HG03025 (cell line): ENCODE data around the gene SHISA8.

Experiments
- ATAC-seq: cut with Tn5 transposase; IDR thresholded peaks from one replicate; pipeline ENCODE4 v1.9.1; 2021; ENCODE audit warnings: mild to moderate bottlenecking, moderate library complexity; ENCODE audit not compliant: unreplicated experiment, low FRiP score

Gene SHISA8

DNA sequence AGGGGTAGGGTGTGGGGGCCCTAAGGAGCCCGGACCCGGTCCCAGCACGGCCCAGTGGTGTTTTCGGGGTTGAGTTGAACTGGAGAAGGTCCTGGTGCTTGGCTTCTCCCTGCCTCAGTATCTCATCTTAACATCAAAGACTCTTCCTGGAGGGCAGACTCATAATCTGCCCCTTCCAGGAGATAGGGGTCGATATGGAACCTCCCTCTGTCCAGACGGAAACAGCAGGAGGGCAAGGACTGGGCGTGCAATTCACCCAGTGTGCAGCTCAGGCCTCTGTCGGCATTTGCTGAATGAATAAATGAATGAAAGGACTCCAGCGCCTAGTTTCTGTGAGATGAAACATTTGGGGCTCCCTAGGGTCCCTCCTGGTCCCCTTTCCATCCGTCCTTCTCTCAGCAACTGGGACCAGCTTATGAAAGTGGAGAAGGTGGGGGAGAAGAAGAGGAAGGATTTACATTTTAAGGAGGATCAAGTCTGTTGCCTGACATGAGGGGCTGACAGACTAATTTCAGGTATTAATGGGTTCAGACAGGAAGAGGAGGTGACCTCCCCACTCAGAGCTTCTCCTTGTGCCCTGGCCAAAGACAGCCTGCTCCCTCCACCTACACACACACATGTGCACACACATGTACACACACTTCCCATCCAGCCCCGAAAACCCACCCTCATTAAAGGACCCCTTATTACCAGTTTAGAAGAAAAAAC lies 1.1 kb upstream of the SHISA8 start:
- no peak for ATAC-seq

DNA sequence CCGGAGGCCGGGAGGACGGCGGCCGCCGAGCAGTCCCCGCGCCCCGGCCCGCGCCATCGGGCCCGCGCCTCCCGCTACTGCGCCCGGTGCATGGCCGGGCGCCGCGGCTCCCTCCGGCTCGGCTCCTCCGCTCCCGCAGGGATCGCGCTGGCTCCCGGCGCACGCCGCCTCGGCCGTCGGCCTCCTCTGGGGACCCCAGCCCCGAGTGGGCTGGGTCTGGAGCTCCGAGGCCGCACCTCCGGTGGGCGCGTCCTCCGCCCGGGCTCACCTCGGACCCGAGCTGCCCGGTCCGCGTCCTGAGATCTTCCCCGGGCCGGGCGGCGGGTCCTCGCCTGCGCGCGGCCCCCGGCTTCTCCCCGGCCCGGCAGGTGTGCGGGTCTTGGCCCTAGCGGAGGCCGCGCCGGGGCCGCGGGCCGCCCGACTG lies 251 bp downstream of the SHISA8 start:
- ATAC-seq: no peak

DNA sequence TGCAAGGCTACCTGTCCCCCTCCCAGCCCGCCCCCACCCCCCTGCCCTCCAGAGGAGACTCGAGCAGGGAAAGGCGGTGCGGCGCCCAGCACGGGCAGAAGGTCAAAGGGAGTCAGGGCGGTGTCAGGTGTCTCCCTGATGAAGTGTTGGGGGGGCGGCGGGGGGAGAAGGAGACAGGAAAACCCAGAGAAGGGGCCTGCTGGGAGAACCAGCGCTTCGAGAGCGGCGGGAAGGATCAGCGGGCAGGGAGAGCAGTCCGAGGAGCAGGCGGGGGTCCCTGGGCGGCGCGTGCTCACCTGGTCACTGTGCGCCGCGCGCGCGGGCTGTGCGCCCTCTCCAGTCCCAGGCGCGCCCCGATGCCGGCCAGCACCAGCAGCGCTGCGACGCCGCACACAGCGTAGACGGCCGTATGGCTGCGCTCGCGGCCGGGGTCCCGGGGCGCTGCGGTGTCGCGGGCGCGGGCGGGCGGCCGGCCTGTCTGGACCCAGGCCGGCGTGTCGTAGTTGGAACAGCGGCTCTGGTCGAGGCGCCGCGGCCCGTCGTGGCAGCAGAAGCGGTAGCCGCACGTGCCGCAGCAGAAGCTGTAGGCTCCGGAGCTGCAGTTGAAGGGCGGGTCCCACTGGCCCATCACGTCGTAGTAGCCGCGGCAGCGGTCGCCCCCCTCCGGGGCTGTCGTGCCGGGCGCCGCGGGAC lies 886 bp downstream of the SHISA8 start:
- no peak for ATAC-seq

DNA sequence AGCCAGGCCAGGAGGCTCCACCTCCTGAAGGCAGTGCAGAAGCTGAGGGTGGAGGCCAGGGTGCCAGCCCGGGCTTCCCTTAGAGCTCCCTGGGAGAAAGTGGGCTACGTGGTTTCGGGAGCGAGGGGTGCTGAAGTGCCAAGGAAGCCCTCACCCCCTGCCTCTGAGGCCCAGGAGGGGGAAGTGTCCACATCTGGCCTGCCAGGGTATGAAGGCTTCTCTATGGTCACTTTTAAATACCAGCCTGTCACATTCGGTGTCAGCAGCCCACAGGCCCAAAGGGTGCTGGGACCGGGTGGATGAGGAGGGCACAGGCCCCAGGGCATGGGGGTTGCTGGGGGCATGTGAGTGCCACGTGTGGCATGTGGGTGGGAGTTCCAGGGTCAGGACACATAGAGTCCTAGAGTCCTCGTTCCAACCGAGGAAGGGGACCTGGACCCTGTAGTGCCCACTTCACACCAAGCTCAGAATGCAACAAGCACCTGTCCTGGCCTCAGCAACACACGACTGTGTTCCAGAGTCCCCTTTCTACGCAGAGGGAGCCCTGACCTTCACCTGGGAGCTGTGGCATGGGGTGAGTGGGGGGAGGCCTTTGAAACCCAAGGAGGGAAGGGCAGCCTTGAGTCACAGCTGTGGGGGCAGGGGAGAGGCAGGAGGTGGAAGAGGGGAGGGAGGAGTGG lies 1.7 kb downstream of the SHISA8 start:
- no peak for ATAC-seq

DNA sequence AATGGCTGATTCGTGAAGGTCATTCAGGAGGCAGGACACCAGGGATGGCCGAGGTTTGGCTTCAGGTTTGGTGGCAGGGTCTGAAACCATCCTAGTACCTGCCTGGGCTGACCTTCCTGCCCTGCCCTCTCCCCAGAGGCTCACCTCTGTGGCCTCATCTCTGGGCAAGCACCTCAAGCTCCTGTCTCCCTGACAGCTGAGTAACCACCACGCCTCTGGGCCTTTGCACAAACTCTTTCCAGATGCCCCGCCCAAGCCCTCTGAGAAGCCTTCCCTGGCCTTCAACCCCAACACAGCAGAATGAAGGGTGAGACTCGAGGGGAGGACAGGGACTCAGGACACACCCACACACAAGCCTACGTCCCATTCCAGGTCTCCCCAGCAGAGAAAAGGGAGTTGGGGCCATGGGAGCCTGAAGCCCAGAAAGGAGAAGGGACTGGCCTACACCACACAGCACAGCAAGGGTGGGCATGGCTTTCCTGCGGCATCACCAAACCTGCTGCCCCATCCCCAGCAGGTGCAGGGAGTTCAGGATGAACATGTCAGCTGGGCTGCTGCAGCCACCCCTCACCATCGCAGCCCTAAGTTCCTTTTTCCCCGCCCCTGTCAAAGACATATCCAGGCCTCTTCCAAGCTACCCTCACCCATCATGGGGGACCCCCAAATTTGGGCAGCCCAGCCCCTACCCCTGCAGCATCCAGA lies 2.4 kb downstream of the SHISA8 start:
- ATAC-seq: no peak

DNA sequence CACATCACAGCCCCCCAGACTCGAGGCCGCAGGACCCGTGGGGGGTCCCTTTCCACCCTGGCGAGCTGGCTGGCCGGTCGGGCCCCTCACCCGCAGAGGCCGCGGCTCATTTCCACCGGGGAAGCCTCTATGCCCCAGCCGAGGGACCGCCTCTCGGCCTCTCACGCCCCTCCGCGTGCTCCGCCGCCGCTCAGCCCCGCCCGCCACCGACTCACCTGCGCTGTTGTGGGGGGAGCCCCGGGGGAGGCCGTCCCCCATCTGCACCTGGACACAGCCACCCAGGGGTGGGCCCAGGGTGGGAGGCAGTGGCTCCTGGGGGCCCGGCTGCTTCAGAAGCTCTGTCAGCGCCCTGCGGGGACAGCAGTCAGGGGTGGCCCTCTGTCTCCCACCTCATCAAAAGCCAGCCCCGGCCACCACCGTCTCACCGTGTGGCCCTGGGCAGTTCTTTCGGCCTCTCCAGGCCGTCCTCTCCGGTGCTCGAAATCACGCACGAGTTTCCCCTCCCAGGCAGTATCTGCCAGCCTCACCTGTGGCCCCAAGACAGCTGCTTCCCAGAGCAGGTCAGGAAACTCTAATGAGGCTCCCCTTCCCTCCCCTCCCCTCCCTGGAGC lies 3.8 kb downstream of the SHISA8 start:
- ATAC-seq: no peak

DNA sequence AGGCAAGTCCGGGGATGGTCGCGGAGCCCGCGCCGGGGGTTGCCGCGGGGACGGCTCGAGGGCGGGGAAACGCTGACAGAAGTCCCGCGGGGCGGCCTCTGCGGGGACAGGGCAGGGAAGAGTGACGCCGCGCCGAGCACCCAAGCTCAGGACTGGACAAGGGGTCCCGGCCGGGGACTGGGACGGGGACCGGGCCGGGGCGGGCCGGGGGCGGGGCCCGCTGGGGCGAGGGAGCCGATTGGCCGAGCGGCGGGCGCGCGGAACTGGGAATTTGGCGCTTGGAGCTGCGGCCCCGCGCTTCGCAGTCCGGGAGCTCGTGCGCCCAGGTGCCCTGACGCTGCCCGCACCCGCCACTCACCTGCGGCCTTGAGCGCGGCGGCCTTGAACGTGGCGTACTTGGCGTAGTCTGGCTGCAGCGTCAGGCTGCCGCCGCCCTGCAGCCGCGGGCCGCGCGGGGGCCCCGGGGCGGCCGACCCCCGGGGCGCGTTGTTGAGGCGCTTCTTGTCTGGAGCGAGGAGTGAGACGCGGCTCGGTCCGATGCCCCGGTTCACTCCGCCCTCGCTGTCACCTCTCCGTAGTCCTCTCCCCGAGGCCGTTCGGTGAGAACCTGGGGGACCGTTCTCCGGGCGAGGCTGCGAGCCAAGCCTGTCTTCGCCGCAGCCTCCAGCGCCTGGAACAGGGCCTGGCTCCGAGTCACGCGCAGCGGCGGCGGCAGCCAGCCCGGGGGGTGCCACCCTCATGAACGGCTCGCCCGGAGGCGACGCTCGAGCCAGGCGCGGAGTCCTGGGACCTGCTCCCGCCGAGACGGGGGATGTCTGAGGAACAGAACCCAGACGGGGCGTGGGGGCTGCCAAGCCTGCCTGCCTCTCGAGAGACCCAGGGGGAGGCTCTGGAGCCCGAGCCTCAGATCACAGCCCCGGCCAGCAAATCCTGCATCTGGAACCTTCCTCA lies 4.5 kb downstream of the SHISA8 start:
- ATAC-seq: no peak

DNA sequence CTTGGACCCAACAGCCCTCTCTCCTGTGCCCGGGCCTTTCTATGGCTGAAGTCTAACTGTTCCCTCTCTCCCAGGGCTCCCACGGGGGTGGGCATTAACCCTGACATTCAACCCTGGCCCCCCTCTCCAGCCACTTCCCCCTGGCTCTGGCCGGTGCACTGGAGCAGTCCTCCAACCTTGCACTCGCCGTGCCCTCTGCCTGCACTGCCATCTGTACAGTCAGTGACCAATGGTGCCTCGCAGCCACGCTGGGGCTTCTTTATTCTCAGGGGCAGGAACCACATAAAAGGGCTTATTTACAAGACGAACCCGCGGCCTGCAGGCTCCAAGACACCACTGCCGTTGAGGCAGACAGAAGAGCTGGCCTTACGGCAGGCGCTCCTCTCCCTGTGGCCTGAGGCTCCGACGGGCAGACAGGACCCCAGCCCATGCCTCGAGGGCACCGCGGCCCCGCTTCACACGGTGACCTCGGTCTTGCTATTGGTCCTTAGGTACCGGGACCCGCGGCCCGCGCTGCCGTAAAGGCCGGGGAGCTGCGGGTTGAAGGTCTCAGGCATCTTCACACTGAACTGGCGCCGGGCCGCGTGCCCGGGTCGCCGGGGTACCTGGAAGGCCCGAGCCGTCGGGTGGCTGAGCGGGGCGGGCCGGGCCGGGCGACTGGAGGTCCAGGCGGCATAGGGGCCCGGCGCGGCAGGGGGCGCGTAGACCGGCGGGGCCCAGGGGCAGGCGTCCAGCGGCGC lies 5.4 kb downstream of the SHISA8 start:
- no peak for ATAC-seq

DNA sequence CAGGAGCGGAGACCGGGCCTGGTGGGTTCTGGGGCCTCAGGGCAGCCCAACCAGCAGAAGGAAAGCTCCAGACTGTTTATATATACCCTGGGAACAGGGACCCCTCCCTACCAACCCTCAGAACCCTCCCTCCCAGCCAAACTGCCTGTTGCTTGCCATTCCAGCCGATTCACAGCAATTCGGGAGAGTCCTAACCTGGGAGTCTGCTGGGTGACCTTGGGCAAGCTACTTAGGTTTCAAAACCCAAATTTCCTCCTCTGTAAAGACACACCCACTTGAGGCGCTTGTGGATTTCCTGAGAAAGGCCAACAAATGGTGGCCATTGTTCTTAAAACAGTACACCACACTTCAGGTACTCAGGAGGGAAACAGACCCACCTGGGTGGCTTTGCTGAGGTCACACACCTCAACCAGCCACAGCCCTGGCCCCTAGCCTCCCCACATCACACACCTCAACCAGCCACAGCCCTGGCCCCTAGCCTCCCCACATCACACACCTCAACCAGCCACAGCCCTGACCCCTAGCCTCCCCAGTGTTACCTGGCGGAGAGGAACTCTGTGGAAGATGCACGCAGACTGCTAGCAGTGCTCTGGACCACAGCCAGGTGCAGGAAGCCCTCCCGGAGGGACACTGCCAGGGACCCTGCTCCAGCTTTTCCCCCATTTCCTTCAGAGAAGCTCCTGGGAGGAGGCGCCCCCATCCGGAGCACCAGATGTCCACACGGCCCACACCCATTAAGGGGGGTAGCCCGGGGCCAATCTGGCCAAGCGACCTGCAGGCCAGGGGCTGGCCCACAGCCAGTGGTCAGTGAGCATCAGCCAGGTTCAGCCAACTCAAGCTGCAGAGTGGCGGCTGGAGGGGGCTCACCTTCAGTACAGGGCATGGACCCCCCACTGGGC lies 6.2 kb downstream of the SHISA8 start:
- ATAC-seq: no peak

DNA sequence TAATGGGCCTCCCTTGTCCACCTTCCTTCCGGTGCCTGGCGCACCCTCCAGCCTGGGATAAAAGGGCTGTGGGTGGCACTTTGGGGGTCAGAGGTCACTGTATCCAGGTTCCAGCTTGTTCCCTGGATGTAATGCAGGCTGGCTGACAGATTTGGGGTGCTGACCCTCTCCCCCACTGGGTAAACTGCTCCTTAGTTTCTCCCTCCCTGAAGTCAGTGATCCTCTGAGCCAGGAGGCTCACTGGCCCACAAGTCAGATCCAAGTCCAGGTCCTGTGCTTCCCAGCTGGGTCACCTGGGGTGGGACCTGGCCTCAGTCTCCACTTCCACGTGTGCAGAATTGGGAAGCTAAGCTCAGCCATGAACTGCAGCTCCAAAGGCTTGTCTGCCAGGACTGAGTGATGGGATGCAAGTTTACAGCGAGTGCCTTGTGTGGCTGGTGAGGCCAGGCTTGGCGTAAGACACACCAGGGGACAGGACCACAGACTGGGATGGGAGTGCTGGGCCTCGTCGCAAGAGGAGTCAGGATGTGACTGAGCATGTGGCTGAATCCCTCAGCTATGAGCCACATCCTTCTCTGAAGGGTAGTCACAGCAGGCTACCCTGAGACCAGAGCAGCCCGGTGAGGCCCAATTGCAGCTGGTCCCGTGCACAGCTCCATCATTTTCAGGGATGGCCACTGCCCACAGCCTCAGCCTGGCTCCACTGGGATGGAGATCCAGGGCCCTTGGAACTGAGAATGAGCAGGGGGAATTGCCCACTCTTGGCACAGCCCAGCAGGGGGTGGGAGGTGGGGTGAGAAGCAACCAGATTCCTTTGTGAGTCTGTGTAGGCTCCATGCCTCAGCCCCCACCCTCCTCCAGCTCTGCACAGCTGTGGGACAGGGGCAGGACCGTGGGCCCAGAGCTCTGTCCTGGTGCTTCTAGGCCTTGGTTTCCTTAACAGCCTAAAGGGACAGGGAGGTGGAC lies 7.2 kb downstream of the SHISA8 start:
- ATAC-seq: no peak

DNA sequence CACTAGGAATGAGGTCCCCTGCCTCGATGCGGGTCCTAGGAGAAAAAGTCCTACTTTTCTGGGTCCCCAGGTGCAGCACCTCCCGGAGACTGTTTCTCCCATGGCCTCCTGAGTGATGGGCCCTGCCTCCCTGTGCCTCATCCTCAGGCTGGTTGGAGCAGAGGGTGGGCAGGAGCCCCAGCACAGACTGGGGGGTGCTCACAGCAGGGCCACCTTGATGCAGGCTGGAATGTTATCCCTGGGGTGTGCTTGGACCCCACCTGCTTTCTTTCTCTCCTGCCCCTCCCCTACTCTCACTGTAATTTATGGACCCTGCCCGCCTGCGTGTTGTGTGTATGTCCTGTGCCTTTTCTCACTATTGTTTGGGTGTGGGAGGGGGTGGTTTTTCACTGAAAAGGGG lies 8.1 kb downstream of the SHISA8 start:
- no peak for ATAC-seq

DNA sequence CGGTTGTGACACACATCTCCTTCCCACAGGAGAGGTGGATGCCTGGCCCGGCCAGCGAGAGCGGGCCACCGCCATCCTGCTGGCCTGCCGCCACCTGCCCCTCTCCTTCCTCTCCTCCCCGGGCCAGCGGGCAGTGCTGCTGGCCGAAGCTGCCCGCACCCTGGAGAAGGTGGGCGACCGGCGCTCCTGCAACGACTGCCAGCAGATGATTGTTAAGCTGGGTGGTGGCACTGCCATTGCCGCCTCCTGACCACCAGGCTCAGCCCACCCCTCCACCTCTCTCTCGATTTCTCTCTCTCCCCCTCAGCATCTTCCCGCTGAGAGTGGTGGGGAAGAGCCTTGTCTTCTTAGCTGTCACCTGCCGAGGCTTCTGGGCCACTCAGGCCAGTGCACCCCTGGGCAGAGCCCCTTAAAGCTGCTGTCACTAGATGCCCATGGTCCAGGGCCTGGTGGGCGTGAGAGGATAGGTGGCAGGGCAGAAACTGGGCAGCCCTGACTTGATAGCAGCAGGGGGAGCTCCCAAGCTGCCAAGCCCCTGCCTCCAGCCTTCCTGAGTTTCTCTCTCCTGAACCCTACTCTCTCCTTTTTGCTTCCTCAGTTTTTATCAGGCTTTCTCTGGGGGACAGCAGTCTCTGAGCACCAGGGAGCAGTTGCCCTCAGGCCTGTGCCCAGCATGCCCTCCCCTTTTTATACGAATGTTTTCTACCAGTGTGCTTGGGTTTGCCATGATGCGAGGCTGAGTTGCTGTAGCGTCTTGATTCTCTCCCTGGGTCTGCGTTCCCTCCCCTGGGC lies 9.3 kb downstream of the SHISA8 start:
- no peak for ATAC-seq

DNA sequence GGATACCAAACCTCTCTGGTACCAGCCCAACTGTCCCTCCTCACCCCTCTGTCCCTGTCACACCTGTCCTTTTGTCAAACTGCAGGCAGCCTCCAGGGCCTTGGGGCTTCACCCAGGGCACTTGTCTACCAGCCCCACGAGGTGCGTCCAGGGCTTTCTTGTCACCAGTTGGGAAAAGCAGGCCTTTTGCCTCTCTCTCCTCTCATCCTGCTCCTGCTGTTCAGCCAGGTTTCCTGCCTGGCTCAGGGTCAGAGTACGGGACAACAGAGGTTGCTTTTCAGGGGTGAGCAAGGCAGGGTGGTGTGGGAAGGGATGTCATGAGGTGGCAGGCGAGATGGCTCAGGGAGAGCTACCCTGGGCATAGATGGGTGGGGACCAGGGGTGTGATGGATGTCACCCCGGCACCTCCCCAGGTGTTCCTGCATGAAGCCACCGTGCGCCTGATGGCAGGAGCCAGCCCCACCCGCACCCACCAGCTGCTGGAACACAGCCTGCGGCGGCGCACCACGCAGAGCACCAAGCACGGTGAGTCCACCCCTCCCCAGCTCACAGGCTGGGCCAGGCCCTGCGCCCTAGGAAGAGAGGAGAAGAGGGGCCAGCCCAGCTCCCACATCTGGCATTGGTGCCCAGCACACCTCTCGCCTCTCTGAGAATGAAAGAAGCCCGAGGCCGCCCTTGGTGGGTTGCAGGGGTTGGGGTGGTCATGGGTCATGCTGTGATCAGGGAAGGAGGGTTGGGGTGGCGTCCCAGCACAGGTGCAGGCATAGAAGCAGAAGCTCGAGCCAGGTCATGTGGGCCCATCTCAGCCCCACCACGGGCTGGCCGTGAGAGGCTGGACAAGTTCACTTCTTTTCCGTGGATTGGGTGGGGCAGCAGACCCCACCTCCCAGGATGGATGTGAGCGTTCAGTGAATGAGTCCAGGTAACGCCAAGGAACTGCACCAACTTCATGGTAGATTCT lies 10.1 kb downstream of the SHISA8 start:
- no peak for ATAC-seq

DNA sequence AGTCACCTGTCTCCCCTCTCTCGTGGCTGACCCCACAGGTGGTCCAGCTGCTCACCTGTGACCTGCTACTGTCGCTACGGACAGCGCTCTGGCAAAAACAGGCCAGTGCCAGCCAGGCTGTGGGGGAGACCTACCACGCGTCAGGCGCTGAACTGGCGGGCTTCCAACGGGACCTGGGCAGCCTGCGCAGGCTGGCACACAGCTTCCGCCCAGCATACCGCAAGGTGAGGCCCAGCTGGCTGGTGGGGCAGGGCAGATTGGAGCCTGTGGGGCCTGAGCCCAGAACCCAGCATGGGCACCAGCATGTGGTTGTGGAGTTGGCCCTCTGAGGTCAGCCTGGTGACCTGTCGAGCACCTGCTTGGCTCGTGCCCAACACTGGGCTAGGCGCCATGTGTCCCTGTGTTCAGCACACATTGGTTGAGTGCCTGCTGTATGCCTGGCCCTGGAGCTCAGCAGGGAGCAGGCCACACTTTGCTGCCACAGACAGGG lies 11.9 kb downstream of the SHISA8 start:
- ATAC-seq: no peak

DNA sequence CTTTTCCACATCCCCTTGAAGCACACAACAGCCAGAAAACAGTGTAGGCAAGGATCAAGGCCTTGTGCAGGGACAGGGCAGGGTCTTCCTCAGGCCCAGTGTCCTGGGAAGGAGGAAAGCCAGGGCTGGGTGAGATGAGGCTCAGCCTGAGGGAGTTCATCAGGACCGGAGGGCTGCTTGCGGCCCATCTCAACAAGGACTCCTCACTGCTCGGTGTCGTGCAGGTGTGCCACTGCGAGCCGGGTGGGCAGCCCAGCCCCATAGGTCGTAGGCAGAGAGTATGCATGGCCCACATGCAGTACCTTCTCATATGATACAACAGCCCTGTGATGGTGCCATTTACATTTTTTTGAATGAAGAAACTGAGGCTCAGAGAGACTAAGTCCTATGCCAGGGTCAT lies 12.9 kb downstream of the SHISA8 start:
- no peak for ATAC-seq
